Breast epithelium (tissue), 3 donors: ENCODE results near the gene PKD1.

ENCODE experiments used
- CTCF ChIP-seq, 3 donors: fragments of 450-650 bp; IDR thresholded peaks; one replicate each; pipeline ENCODE4 v1.5.1; 2016 to 2017; ENCODE audit warnings: antibody characterized with exemption in 3 of 3, mild to moderate bottlenecking in 3 of 3, moderate library complexity in 3 of 3
- POLR2A ChIP-seq: fragments of 450-650 bp; IDR thresholded peaks from one replicate; pipeline ENCODE4 v1.6.1; 2016; ENCODE audit warnings: antibody characterized with exemption, mild to moderate bottlenecking, moderate library complexity
- POLR2AphosphoS5 ChIP-seq, 3 donors: sonication (generic); formaldehyde crosslinking; IDR thresholded peaks; one replicate each; pipeline ENCODE4 v1.6.1; 2017; ENCODE audit warnings: antibody characterized with exemption in 3 of 3

GRCh38 chr16:2083876-2084780 is 51.6 kb downstream of the PKD1 start:
- TF ChIP-seq CTCF (IDR thresholded peaks at IDR 0.05) (no peak), POLR2A (no peak), POLR2AphosphoS5 (IDR thresholded peaks at IDR 0.05) (no peak)
